Ovary (tissue), 9 donors: ENCODE results near the gene STX18. TPM values are rescaled to one million over a fixed set of nuclear protein-coding genes. Genes with fewer than 3 reads are reported as not detected.

Experiments used
- DNase-seq, 5 donors: peaks; one replicate each; pipeline ENCODE4 v3.0.0-alpha.2; 2019 to 2020
- H3K27ac ChIP-seq, 2 donors: fragments of 200-600 bp; one replicate each; pipeline versions ENCODE4 v1.5.1 to v1.8.0; 2019 to 2022
- H3K27me3 ChIP-seq: fragments of 200-600 bp; one replicate; pipeline ENCODE4 v1.8.0; 2022
- H3K36me3 ChIP-seq: fragments of 200-600 bp; sonication (generic); one replicate; pipeline ENCODE4 v1.5.1; 2019
- H3K4me1 ChIP-seq: one replicate; pipeline ENCODE4 v1.8.1; 2013; ENCODE audit warnings: mild to moderate bottlenecking, moderate library complexity; ENCODE audit not compliant: insufficient read depth
- H3K4me3 ChIP-seq: fragments of 200-600 bp; sonication (generic); one replicate; pipeline ENCODE4 v1.5.1; 2017
- H3K9me3 ChIP-seq, 2 donors: fragments of 200-600 bp in 1 of 2; sonication (generic) in 1 of 2; one replicate each; pipeline versions ENCODE4 v1.5.1 to v1.8.1; 2013 to 2019; ENCODE audit warnings: mild to moderate bottlenecking in 1 of 2, moderate library complexity in 1 of 2
- EP300 ChIP-seq: sonication (generic); formaldehyde crosslinking; IDR thresholded peaks from one replicate; pipeline ENCODE4 v1.6.1; 2017; ENCODE audit warnings: antibody characterized with exemption
- POLR2A ChIP-seq: fragments of 450-650 bp; IDR thresholded peaks from one replicate; pipeline ENCODE4 v1.6.1; 2017; ENCODE audit warnings: antibody characterized with exemption, mild to moderate bottlenecking, moderate library complexity
- WGBS, 3 donors: extraction: QIAGEN DNeasy Blood & Tissue Kit in 1 of 3; methylation state at CpG; one replicate each; pipeline versions ENCODE4 v1.1.5 to v1.1.7; 2013 to 2017; 5-methylcytosine and 5-hydroxymethylcytosine counted together
- intact Hi-C, 4 donors: fragments of 100-400 bp; cut with DNase I; formaldehyde crosslinking; loops; one replicate each; pipeline versions ENCODE4 v1.11.0 to v1.15.1; 2022 to 2023
- polyA plus RNA-seq, 2 donors: library from polyadenylated mRNA; stranded (reverse); fragments of 200-250 nt in 1 of 2; fragments of 350-450 nt in 1 of 2; fragmentation: Illumina TruSeq in 1 of 2; extraction: RNeasy Lipid Tissue Mini Kit (QIAGEN cat#74804) in 1 of 2; gene quantifications; one replicate each; pipeline ENCODE4 v1.2.3, GENCODE V29; 2013 to 2014
- total RNA-seq, 7 donors: library from RNA; depleted of rRNA in 2 of 7; stranded (reverse); fragments of >200 nt in 2 of 7; fragmentation: NEBNext Ultra II Directional in 3 of 7; extraction: Animal tissue kit (Norgen Biotek cat#: 25700) in 3 of 7; gene quantifications; one replicate each; pipeline versions ENCODE4 v1.1.0 to v1.2.4, GENCODE V29; 2016 to 2023
- TF ChIP-seq, protein P1 (sequence below), 3 donors: fragments of 450-650 bp in 2 of 3; fragments of 200-600 bp in 1 of 3; IDR thresholded peaks; one replicate each; pipeline versions ENCODE4 v1.5.1 to v1.8.0; 2016 to 2022; ENCODE audit warnings: antibody characterized with exemption in 3 of 3, mild to moderate bottlenecking in 1 of 3
- donor health status: DM: no; HTN: no; CAD: no; lungs with moderate emphysema.
- donor health status: DM: no; HTN: no; CAD: no.
- donor health status: Bipolar disorder and iron deficiency.
- donor health status: DM: yes; HTN: yes; CAD: no.
- donor health status: DM: no; HTN: no; CAD: no.
- donor health status: DM: yes; HTN: yes; CAD: no.

The STX18 gene
- total and polyA plus RNA-seq, 9 donors, result 18.1 to 61.4 (median 31.9) TPM

DNA sequence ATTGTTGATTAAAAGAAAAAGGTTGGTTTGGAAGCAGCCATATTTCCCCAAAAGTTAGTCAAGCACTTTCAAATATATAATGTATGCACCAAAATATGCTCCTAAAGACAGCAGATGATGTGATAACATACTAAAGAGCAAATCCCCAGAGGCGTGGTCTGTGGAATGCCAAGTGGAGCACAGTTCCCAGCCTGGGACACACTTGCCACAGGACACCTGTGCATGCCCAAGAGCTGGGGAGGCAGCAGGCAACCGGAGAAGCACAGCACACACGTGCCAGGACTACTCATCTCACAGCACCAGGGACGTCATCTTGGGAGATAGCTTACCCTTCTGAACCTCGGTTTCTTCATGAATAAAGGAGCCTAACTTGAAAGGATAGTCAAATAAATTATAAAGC is 12.5 kb downstream of the STX18 start:
- TF ChIP-seq POLR2A (no peak), EP300 (no peak)
- TF ChIP-seq, protein P1, sequence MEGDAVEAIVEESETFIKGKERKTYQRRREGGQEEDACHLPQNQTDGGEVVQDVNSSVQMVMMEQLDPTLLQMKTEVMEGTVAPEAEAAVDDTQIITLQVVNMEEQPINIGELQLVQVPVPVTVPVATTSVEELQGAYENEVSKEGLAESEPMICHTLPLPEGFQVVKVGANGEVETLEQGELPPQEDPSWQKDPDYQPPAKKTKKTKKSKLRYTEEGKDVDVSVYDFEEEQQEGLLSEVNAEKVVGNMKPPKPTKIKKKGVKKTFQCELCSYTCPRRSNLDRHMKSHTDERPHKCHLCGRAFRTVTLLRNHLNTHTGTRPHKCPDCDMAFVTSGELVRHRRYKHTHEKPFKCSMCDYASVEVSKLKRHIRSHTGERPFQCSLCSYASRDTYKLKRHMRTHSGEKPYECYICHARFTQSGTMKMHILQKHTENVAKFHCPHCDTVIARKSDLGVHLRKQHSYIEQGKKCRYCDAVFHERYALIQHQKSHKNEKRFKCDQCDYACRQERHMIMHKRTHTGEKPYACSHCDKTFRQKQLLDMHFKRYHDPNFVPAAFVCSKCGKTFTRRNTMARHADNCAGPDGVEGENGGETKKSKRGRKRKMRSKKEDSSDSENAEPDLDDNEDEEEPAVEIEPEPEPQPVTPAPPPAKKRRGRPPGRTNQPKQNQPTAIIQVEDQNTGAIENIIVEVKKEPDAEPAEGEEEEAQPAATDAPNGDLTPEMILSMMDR (IDR thresholded peaks at IDR 0.05), result no peak
- whole genome bisulfite sequencing, 3 donors, result 90 to 95% (median 94%) methylated on average over 5 of the region's 5 CpGs
- intact Hi-C loops, result no loop called here

DNA sequence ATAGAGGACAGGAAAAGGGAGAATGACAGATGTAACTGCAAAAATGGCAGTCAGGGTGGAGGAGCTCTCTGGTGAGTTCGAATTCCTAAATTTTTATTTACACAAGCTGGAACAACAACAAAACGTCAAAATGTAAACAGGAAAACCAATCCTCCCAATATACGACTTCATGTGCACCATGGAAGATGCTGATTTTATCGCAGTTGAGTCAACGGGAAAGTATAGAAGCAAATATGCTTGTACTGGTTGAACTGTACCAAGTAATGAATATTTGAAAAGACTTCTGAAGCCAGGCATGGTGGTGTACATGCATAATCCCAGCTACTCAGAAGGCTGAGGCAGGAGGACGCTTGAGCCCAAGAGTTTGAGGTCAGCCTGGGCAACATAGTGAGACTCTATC is 15.4 kb downstream of the STX18 start:
- intact Hi-C loops, result no loop called here
- DNase-seq, result no peak
- TF ChIP-seq EP300 (no peak), POLR2A (no peak)
- TF ChIP-seq, protein P1 (IDR thresholded peaks at IDR 0.05), result no peak
- H3K36me3 ChIP-seq, result no peaks in the 10 kb centered on the region
- no peaks in the 10 kb centered on the region for H3K27me3 ChIP-seq
- H3K4me3 ChIP-seq, result no peak overlapping the region
- peaks cover 2% of the 10 kb centered on the region for H3K4me1 ChIP-seq
- no peak overlapping the region for H3K27ac ChIP-seq
- WGBS, 3 donors, result 75 to 84% (median 81%) methylated on average over 6 of the region's 6 CpGs
- no peaks in the 10 kb centered on the region for H3K9me3 ChIP-seq

More for the DNA sequence above, 12.5 kb downstream of the STX18 start:
- peaks cover 2% of the 10 kb centered on the region for H3K4me1 ChIP-seq
- H3K36me3 ChIP-seq, result no peaks in the 10 kb centered on the region
- no peaks in the 10 kb centered on the region for H3K27me3 ChIP-seq
- no peak overlapping the region for H3K4me3 ChIP-seq
- no peak for DNase-seq
- H3K27ac ChIP-seq, result no peak overlapping the region
- H3K9me3 ChIP-seq, result no peaks in the 10 kb centered on the region

DNA sequence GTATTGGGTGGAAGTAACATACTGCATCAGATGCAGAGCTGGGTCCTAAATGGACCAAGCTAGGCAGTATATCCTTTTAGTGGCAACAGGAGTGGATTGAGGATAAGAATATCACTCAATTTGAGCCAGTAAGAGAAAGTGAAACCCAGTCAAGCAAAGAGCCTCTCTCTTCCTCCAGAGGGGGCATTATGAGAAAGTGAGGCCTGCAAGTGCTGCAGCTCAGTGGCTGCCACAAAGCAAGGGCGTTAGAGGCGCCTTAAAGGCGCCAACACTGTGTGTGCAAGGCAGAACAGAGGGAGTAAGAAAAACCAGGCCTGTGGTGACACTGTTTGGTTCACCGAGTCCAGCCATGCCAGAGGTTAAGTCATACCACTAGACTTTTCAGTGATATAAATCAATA is 17.5 kb downstream of the STX18 start:
- Histone ChIP-seq H3K36me3 (no peaks in the 10 kb centered on the region), H3K27me3 (no peaks in the 10 kb centered on the region), H3K4me1 (peaks cover 5% of the 10 kb centered on the region), H3K4me3 (no peak overlapping the region), H3K27ac (no peak overlapping the region), H3K9me3 (no peaks in the 10 kb centered on the region)
- no peak for TF ChIP-seq EP300
- no peak for TF ChIP-seq POLR2A
- TF ChIP-seq, protein P1 (IDR thresholded peaks at IDR 0.05), result no peak
- DNase-seq, result no peak
- intact Hi-C loops, result no loop called here
- 92 to 94% (median 93%) methylated on average over 4 of the region's 4 CpGs for WGBS, 3 donors

DNA sequence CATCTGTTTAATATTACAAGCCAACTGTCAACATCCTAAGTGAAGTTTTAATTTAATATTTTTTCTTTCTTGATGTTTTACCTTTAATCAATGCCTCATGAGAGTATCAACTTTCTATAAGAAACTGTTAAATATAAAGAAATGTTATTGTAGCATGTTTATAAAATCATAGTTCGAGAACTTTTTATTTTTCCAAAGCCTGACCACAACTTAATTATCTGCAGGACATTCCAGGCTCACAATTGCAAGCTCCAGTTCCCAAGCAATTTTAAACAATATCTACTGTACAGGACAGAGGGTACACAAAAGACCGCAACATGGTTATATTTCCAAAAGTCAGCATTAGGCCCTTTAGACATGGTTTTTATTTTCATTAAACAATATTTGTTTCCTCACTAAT is 20.1 kb downstream of the STX18 start:
- Histone ChIP-seq H3K4me3 (no peak overlapping the region), H3K27ac (peak overlapping the region in 1 of 2 donors; percentile 27), H3K27me3 (no peaks in the 10 kb centered on the region), H3K36me3 (no peaks in the 10 kb centered on the region), H3K4me1 (peaks cover 5% of the 10 kb centered on the region), H3K9me3 (no peaks in the 10 kb centered on the region)
- TF ChIP-seq POLR2A (no peak), EP300 (no peak)
- TF ChIP-seq, protein P1 (IDR thresholded peaks at IDR 0.05), result no peak
- 11 to 38% (median 29%) methylated on average over 2 of the region's 2 CpGs for WGBS, 3 donors
- intact Hi-C loops, result no loop called here
- DNase-seq, result no peak
